Fibroblast of the aortic adventitia (primary cell): Measurements from ENCODE around the gene PCBP3. TPM values are rescaled to one million over a fixed set of nuclear protein-coding genes. Genes with fewer than 3 reads are reported as not detected.

ENCODE experiments used
- DNase-seq: peaks from one replicate; pipeline ENCODE4 v3.0.0-alpha.2; 2010; ENCODE audit warnings: low read depth
- H3K4me3 ChIP-seq: 2 replicates; pipeline ENCODE4 v1.5.1; 2011; ENCODE audit warnings: low read depth, mild to moderate bottlenecking, control low read depth, low read length, moderate library complexity
- CTCF ChIP-seq: IDR thresholded peaks from 2 replicates; pipeline ENCODE4 v1.5.1; 2011; ENCODE audit warnings: mild to moderate bottlenecking, low read length, control low read depth, inconsistent platforms; ENCODE audit not compliant: insufficient read depth
- total RNA-seq: library from RNA; depleted of rRNA; stranded (reverse); fragments of >200 nt; gene quantifications from 2 replicates; pipeline ENCODE4 v1.2.3, GENCODE V29; 2012; ENCODE audit warnings: low replicate concordance

The PCBP3 gene
- total RNA-seq, 1 donor: 1.2 TPM

GRCh38 chr21:45870851-45871615, 227.5 kb downstream of the PCBP3 start:
- no peak for DNase-seq
- TF ChIP-seq CTCF: no peak
- H3K4me3 ChIP-seq: no peak overlapping the region

GRCh38 chr21:45871616-45872236, 228.2 kb downstream of the PCBP3 start:
- DNase-seq: no peak
- TF ChIP-seq CTCF: no peak
- H3K4me3 ChIP-seq: no peak overlapping the region

GRCh38 chr21:45872471-45872870, 228.9 kb downstream of the PCBP3 start:
- no peak for TF ChIP-seq CTCF
- no peak overlapping the region for H3K4me3 ChIP-seq
- DNase-seq: no peak

GRCh38 chr21:45872902-45873301, 229.4 kb downstream of the PCBP3 start:
- no peak overlapping the region for H3K4me3 ChIP-seq
- DNase-seq: no peak
- no peak for TF ChIP-seq CTCF

GRCh38 chr21:45873418-45873817, 229.9 kb downstream of the PCBP3 start:
- no peak for DNase-seq
- no peak for TF ChIP-seq CTCF
- H3K4me3 ChIP-seq: no peak overlapping the region

- DNase-seq: no peak
- TF ChIP-seq CTCF: no peak
- no peak overlapping the region for H3K4me3 ChIP-seq
Observed at GRCh38 chr21:45873866-45874265, 230.3 kb downstream of the PCBP3 start.
